GM10847 (cell line): Measurements from ENCODE around the gene ZSCAN10.

Source experiments
- POLR2A ChIP-seq: IDR thresholded peaks from 2 replicates; pipeline ENCODE4 v1.6.1; 2011; ENCODE audit not compliant: insufficient read length; ENCODE audit errors: extremely low read depth

ZSCAN10 gene

DNA sequence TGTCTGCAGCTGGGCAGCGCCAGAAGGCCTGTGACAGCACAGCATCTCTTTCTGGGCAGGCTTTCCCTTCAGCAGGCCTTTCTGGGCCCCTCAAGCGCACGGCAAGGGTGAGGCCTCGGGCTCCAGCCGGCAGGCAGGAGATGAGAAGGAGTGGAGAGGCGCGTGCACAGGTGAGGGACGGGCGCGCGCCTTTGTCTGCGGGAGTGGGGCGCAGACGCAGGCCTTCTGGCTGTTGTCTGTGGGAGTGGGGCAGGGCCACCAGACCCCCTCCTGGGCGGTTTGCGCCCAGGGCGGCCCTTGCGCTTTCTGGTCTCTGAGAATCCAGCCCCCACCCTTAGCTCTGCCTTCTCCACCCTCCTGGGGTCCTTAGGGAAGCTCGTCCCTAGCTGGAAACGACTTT is 19.8 kb upstream of the ZSCAN10 start:
- TF ChIP-seq POLR2A = no peak

DNA sequence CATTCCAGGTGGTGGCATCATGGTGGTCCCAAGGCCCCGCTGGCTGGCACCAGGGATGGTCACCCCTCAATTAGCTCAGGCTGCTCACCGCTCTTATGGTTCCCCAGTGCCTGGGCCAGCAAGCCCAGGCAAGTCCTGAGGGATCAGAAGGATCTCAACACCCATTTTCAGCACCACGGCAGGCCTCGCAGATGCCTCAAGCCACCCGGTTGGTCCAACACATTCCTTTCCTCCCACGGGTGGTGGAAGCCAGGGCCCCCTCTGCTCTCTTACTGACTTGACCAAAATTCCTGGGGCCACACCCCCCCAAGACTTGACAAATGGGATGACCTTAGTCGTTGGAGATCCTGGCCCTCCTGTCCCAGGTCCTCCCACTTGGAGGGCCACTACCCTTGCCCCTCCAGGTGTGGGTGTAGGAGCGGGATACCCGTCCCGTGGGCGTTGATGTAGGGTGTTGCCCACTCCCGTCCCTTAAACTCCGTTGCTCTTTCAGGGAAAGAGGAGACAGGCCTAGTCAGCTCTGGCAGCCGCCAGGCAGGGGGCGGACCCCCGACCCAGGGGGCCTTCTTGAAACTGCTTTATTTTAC is 19.2 kb upstream of the ZSCAN10 start:
- TF ChIP-seq POLR2A = no peak

DNA sequence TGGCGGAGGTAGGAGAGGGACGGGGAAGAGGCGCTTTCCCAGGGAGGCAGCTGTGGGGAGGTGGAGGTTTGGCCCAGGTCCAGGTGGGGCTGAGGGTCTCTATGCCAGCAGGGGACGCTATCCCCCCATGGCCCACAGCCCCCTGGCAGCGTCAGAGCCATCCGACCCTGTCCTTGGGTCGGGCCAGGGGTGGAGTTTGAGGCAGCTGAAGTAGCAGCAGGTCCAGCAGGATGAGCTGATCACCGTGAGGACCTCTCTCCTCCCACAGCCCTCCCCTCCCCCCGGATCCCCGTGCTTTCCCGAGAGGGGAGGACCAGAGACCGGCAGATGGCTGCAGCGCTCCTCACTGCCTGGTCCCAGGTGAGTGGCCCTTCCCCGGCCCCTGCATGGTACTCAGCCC is 16.5 kb upstream of the ZSCAN10 start:
- no peak for TF ChIP-seq POLR2A

GRCh38 chr16:3115003-3115402 is 15.9 kb upstream of the ZSCAN10 start:
- TF ChIP-seq POLR2A = no peak

DNA sequence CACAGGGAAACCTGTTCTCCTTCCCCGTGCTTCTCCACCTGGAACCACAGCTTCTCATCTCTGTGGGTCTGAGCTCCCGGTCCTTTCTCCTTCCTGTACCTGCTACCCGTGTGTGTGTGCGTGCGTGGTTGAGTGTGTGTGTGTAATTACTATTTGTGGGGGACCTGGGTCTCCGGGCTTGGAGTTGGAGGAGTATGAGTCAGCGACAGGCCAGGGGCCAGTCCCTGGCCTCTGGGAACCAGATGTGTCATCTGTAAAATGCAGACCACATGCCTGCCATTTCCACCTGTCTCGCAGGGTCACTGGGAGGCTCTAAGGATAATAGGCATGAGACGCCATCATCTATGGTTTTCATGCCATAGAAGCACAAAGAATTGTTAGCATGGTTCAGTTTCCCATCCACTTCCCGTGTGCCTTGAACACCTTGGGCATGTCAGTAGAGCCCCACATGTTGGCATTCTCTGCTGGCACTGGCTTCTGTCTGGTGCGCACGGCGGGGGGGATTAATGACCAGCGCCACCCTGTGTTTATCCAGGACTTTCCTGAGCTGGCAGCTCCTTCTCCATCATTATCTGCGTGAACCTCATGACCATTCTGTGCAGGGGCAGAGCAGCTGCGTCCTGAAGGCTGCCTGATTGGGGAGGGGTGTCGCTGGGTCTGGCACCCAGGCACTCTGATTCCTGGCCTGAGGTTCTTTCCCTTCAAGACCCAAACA is 14.8 kb upstream of the ZSCAN10 start:
- TF ChIP-seq POLR2A = no peak

DNA sequence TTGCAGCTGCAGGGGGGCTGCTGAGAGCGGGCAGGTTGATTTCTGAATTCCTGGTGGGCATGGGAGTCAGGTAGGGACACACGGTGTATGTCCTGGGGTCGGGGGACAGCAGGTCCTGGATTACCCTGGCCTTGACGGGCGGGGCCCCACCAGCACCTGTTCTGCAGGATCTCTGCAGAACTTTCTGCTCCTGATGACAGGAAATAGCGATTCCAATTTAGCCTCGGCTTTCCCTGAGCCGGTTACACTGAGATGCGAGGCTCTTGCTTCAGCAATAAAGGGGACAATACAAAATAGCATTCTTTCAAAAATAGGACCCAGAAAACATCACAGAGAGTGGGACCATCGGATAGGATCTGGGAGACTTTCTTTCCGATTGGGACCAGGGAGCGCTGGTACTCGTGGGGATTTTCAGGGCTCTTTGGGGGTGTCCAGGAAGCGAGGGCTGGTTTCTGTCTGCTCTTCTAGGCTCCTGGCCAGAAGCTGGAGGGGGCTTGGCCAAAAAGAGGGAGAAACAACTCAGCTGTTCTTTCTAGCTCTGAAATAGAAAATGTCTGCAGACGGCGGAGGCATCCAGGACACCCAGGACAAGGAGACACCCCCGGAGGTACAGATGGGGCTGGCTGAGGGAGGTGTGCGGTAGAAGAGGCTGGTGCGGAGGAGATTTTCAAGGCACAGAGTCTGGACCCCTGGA is 13.9 kb upstream of the ZSCAN10 start:
- no peak for TF ChIP-seq POLR2A

GRCh38 chr16:3112058-3112880 is 13.2 kb upstream of the ZSCAN10 start, which contains the start of gene ZNF205:
ZNF205 (plus strand) TSS chr16:3112586; CDS start chr16:3113431, 845 bp downstream.
- no peak for TF ChIP-seq POLR2A

DNA sequence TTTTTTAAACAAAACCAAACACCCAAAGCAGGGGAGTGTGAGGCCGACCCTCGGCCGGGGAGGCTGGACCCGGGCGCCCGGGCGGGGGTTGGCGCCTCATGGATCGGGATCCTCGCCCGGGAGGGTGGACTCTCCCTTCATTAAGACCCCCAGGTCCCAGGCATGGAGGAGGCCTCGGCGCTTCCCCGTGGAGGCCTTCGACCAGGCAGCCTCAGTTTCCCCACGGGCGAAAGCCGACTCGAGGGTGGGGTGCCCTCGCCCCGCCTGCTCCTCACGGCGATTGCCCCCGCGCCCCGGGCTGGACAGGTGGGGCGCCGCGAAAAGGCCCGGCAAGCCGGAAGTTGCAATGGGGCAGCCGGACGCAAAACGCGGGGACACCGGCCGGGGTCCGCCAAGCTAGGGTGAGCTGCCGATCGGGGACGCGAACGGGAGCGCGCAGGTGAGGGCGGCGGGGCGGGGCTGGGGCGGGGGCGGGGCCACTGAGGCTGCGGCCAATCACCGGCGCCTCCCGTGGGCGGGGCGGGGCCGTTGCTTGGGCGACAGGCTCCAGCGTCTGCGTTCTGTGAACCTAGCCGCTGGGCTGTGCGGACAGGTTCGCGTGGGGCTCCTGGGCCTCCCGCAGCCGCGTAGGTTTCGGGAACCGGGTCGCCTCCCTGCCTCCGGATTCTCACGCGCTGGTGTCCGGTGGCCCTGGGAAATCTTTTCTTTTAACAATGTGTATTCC is 7.3 kb upstream of the ZSCAN10 start:
- peak; percentile 73 for TF ChIP-seq POLR2A

- no peak for TF ChIP-seq POLR2A
Measured at GRCh38 chr16:3101841-3102470, 2.9 kb upstream of the ZSCAN10 start.

DNA sequence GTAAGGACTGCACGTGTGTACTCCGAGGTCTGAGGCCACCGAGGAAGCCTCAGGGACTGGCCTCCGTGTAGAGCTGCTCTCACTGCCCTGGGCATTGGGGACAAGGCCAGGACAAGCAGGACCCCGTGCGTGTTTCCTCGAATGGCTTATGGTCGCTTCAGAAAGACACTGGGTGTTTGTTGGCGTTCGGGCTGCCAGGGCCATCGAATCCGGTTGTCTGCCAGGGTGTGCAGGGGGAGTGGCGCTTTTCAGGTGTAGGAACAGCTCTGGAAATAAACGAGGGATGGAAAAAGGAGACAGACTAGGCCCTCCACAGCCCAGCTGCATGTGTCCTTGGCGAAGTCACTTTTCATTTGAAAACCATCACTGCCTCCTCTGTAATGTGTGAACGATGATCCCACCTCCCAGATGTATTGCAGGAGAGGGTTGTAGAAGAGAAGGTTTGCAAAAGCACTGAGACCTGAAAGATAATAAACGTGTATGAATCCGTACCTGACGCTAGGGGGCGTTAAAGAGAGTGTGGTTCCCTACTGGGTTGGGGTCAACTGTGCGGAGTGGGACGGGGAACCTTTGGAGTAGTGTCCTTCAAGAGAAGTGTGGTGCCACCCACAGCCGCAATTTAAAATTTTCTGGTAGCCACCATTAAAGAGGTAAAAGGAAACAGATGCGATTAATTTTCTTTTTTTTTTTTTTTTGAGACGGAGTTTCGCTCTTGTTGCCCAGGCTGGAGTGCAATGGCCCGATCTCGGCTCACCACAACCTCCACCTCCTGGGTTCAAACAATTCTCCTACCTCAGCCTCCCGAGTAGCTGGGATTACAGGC is 2.1 kb upstream of the ZSCAN10 start:
- no peak for TF ChIP-seq POLR2A

DNA sequence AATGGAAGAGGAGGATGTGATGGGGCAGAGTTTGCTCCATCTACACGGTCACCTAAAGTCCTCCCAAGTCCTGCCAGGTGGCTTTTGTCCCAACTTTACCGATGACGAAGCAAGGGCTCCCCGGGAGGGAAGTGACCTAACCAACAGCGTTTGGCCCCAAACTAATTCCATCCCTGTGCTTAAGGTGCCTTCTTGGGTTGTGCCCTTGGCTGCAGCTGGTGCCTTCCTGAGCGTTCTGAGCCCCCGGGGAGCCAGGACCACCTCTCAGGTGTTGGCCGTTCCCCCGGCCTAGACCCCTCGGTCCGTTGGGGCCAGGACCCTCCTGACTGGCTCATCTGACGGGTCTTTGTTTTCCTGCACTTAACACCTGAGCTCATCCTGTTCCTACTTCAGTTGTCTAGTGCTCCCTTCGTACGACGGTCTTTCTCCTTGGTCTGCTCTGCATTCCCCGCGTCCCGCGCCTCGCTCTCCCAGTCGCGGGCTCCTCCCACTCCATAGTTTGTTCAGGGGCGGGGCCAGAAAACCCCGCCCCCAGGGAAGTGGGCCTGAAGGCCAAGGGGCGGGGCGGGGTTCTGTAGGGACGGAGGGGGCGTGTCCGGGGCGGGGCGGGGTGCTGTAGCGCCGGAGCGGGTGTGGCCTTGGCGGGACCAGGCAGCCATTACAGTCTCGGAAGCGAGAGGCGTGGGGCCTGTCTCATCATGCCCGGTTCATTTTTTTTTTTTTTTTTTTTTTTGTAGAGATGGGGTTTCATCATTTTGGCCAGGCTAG is 822 bp upstream of the ZSCAN10 start:
- TF ChIP-seq POLR2A = no peak

GRCh38 chr16:3099395-3099731 is 269 bp upstream of the ZSCAN10 start:
- no peak for TF ChIP-seq POLR2A

DNA sequence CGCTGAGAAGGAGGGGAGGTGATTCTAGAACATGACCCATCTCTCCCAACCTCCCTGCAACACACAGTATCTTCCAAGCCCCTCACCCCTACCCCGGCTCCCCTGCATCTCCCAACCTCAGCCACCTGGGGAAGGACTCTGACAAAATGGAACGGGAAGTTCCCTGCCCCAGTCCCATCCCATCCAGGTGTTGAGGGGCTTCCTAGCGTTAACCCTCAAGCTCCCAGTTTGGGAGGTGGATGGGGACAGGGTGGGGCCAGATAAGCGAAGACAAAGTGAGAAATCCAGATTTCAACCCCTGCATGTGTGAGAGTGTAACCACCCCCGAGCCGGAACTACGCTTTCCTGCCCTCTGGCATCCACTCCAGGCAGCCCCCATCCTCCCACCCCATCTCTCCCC is 1.8 kb downstream of the ZSCAN10 start:
- no peak for TF ChIP-seq POLR2A
